Aorta (tissue), 5 donors: ENCODE results near the gene EFR3B. TPM values are rescaled to one million over a fixed set of nuclear protein-coding genes. Genes with fewer than 3 reads are reported as not detected.
"Not testable (repeated sequence)": the region's sequence is repeated elsewhere in the genome, so short reads cannot be mapped to it uniquely, and the experiment has no call there.

Source experiments
- ATAC-seq: fragments of 200-7000 bp; cut with Tn5 transposase; one replicate; pipeline ENCODE4 v1.9.1; 2022; ENCODE audit warnings: moderate library complexity; ENCODE audit not compliant: low FRiP score
- DNase-seq, 2 donors: peaks; one replicate each; pipeline ENCODE4 v3.0.0-alpha.2; 2020
- H3K27ac ChIP-seq, 2 donors: one replicate each; pipeline ENCODE4 v1.5.1; 2013; ENCODE audit warnings: low read length in 2 of 2, mild to moderate bottlenecking in 2 of 2, moderate library complexity in 2 of 2, control low read depth in 1 of 2, inconsistent platforms in 1 of 2, low read depth in 1 of 2
- H3K27me3 ChIP-seq, 2 donors: one replicate each; pipeline ENCODE4 v1.6.1; 2013; ENCODE audit warnings: control low read depth in 1 of 2, low read length in 1 of 2, mild to moderate bottlenecking in 1 of 2, moderate library complexity in 1 of 2; ENCODE audit not compliant: insufficient read depth in 2 of 2, control insufficient read depth in 1 of 2
- H3K36me3 ChIP-seq, 2 donors: one replicate each; pipeline ENCODE4 v1.6.1; 2013; ENCODE audit warnings: control low read depth in 1 of 2, low read length in 1 of 2, mild to moderate bottlenecking in 1 of 2; ENCODE audit not compliant: insufficient read depth in 2 of 2, control insufficient read depth in 1 of 2
- H3K4me1 ChIP-seq, 2 donors: one replicate each; pipeline ENCODE4 v1.6.1; 2013; ENCODE audit warnings: low read length in 2 of 2, control low read depth in 1 of 2, mild to moderate bottlenecking in 1 of 2, moderate library complexity in 1 of 2; ENCODE audit not compliant: insufficient read depth in 2 of 2, control insufficient read depth in 1 of 2
- H3K4me3 ChIP-seq, 2 donors: one replicate each; pipeline ENCODE4 v1.5.1; 2013; ENCODE audit warnings: low read length in 2 of 2, control low read depth in 1 of 2, mild to moderate bottlenecking in 1 of 2
- H3K9me3 ChIP-seq: one replicate; pipeline ENCODE4 v1.6.1; 2013; ENCODE audit warnings: mild to moderate bottlenecking, low read length; ENCODE audit not compliant: control insufficient read depth
- WGBS, 2 donors: extraction: QIAGEN DNeasy Blood & Tissue Kit; methylation state at CpG; one replicate each; pipeline ENCODE4 v1.1.7; 2013; 5-methylcytosine and 5-hydroxymethylcytosine counted together
- intact Hi-C, 2 donors: fragments of 100-400 bp; cut with DNase I; formaldehyde crosslinking; loops; one replicate each; pipeline versions ENCODE4 v1.14.2 to v1.15.0; 2022
- polyA plus RNA-seq, 2 donors: library from polyadenylated mRNA; stranded (reverse); fragments of 200-250 nt; gene quantifications; one replicate each; pipeline ENCODE4 v1.2.3, GENCODE V29; 2013
- total RNA-seq, 2 donors: library from RNA; stranded (reverse); fragmentation: NEBNext Ultra II Directional; extraction: Animal tissue kit (Norgen Biotek cat#: 25700); gene quantifications; one replicate each; pipeline ENCODE4 v1.2.1, GENCODE V29; 2021
- donor health status: healthy with polysubstance abuse.
- donor health status: Bipolar disorder and iron deficiency.
- donor health status: DM: no; HTN: no; CAD: no.
- donor health status: DM: no; HTN: no; CAD: no.
- donor health status: DM: yes; HTN: yes; CAD: no.

The EFR3B gene
- total and polyA plus RNA-seq, 4 donors: 0.36 to 1.3 (median 0.88) TPM

DNA sequence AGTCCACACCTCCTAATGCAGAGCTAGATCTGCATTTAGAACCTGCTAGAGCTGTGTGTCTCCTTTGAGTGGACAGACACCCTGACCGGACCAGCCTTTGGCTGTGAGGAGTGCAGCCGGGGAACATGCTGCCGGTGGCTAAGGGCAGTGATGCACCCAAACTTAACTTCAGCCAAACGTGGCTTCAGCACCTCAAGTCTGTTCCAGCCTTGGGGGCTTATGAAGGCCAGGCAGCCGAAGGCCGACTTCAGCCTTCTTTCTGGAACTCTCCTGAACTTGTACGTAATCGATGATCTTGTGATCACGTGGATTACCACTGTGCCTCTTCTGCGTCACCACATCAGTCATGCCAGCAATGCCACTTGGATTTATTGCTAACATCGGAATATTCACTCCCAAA is 77.4 kb downstream of the EFR3B start:
- H3K4me3 ChIP-seq: no peak overlapping the region
- DNase-seq (peak in 1 of 2 donors; percentile 22), ATAC-seq (no peak)
- H3K27me3 ChIP-seq: no peaks in the 10 kb centered on the region
- H3K4me1 ChIP-seq: no peaks in the 10 kb centered on the region
- WGBS, 2 donors: 86 to 88% methylated on average over 11 of the region's 11 CpGs
- no peak overlapping the region for H3K27ac ChIP-seq
- H3K36me3 ChIP-seq: no peaks in the 10 kb centered on the region
- H3K9me3 ChIP-seq: no peaks in the 10 kb centered on the region
- intact Hi-C loops: no loop called here

DNA sequence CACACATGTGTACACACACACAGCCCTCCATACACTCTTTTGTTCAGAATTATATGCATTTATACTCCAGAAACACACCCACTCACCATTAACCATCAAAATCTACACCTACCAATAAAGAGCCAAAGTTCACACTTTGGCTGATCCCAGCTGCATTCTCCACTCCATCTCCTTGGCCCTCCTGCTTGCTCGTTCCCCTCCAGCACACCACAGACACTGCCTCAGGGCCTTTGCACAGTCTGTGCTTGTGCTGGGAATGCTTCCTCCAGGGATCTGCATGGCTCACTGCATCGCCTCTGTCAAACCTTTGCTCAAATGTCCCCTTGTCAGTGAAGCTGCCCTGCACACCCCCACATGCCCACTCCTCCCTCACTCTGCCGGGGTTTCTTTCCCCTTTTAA is 80.5 kb downstream of the EFR3B start:
- Histone ChIP-seq H3K4me3 (no peak overlapping the region), H3K27me3 (no peaks in the 10 kb centered on the region), H3K36me3 (no peaks in the 10 kb centered on the region), H3K4me1 (no peaks in the 10 kb centered on the region), H3K9me3 (no peaks in the 10 kb centered on the region), H3K27ac (no peak overlapping the region)
- ATAC-seq: no peak
- DNase-seq: no peak
- intact Hi-C loops: no loop called here
- WGBS, 2 donors: 97 to 98% methylated on average over 3 of the region's 3 CpGs

DNA sequence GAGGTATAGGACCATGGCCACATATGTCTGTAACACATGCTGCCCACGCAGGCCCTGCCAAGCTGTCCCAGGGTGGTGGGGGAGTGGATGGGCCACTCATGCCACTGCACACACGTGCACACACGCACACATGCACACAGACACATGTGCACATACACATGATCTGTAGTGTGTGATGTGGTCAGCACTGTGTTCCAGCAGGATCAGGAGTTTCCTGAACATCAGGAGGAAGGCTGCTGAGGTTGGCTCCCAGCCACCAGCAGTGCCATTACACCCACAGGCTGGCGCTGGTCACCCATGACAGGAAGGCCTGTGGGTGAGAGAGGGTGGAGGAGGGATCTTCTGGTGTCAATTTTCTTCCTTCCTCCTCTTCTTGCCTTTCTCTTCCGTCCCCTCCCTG is 81.8 kb downstream of the EFR3B start:
- Histone ChIP-seq H3K9me3 (no peaks in the 10 kb centered on the region), H3K4me3 (no peak overlapping the region), H3K4me1 (no peaks in the 10 kb centered on the region), H3K36me3 (no peaks in the 10 kb centered on the region), H3K27ac (no peak overlapping the region), H3K27me3 (no peaks in the 10 kb centered on the region)
- no peak for ATAC-seq
- intact Hi-C loops: no loop called here
- 82 to 92% methylated on average over 5 of the region's 5 CpGs for WGBS, 2 donors
- DNase-seq: peak in 1 of 2 donors; percentile 67

DNA sequence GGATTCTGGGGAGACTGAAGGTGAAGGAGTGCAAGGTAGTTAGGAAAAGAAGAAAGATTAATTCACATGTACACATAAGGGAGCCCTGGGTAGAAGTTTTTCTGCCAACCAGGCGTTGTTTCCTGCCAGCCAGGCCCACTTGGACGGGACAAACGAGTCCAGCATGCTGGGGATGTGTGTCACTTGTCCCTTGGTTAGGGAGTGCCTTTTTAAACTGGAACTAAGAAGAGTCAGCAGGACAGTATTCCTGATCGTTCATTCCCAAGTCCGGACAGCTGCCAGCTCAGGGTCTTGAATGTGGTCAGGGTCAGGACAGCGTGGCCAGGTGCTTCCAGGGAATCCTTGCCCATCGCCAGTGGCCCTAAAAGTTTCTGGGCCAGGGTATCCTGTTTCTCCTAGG is 83.3 kb downstream of the EFR3B start:
- WGBS, 2 donors: 87 to 90% methylated on average over 7 of the region's 7 CpGs
- H3K4me3 ChIP-seq: no peak overlapping the region
- no peaks in the 10 kb centered on the region for H3K27me3 ChIP-seq
- H3K36me3 ChIP-seq: no peaks in the 10 kb centered on the region
- no peaks in the 10 kb centered on the region for H3K9me3 ChIP-seq
- ATAC-seq: no peak
- no peak for DNase-seq
- no peaks in the 10 kb centered on the region for H3K4me1 ChIP-seq
- intact Hi-C loops: no loop called here
- no peak overlapping the region for H3K27ac ChIP-seq

DNA sequence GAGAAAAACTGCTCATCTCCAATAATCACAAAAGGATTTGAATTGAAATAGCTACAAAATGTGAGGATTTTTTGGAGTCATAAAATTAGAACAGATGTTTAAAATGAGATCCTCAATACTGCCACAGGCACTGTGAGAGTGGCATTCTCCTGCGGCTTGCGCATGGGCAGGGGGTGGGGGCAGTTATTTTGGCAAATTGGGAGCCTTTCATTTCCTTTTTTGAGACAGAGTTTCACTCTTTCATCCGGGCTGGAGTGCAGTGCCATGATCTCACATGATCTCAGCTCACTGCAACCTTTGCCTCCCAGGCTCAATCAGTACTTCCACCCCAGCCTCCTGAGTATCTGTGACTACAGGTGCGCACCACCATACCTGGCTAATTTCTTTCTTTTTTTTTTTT is 84.1 kb downstream of the EFR3B start:
- 85 to 91% methylated on average over 4 of the region's 4 CpGs for WGBS, 2 donors
- Histone ChIP-seq H3K9me3 (no peaks in the 10 kb centered on the region), H3K27me3 (no peaks in the 10 kb centered on the region), H3K36me3 (no peaks in the 10 kb centered on the region), H3K4me1 (no peaks in the 10 kb centered on the region), H3K4me3 (no peak overlapping the region), H3K27ac (no peak overlapping the region)
- intact Hi-C loops: no loop called here
- ATAC-seq (no peak), DNase-seq (peak in 1 of 2 donors; percentile 66)

DNA sequence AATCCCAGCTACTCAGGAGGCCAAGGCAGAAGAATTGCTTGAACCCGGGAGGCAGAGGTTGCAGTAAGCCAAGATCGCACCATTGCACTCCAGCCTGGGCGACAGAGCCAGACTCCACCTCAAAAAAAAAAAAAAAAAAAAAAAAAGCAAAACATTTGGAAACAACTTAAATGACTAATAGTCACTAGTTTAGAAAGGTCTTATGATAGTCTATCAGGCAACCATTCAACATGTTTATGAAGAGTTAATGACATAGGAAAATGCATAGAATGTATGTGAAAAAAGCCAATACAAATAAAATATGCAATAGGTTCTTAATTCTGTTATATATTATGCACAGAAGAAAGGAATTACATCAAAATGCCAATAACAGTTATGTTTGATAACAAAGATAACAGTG is 85.2 kb downstream of the EFR3B start:
- ATAC-seq, H3K4me1 ChIP-seq, intact Hi-C loops, H3K27ac ChIP-seq, H3K4me3 ChIP-seq, H3K27me3 ChIP-seq, H3K36me3 ChIP-seq, H3K9me3 ChIP-seq, DNase-seq: not testable (repeated sequence)
- WGBS, 2 donors: 77 to 83% methylated on average over 3 of the region's 3 CpGs

DNA sequence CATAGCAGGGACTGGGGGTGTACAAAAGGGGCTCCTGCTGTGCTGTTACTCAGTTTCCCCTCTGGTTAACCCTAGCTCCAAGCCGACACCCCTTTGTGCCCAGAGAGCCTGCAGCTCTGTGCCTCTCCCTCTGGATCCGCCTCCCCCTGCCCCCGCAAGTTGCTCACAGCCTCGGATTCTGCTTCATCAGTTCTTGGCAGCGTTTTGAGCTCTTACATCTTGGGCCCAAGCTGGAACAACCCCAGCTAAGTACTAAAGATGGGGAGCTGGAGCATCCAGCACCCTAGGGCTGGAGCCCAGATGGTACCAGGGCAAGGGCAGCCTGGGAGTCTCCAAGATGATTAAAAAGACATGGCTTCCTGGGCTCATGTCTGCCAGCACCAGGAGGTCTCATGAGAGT is 85.8 kb downstream of the EFR3B start:
- H3K36me3 ChIP-seq: no peaks in the 10 kb centered on the region
- WGBS, 2 donors: 55 to 61% methylated on average over 5 of the region's 5 CpGs
- DNase-seq (no peak), ATAC-seq (no peak)
- H3K4me1 ChIP-seq: no peaks in the 10 kb centered on the region
- no peak overlapping the region for H3K27ac ChIP-seq
- intact Hi-C loops: loop anchor here in 1 of 2 donors (2.0 kb wide), 1 partner anchor 69 kb away; no protein-coding TSS in a partner anchor
- H3K4me3 ChIP-seq: no peak overlapping the region
- no peaks in the 10 kb centered on the region for H3K9me3 ChIP-seq
- no peaks in the 10 kb centered on the region for H3K27me3 ChIP-seq

DNA sequence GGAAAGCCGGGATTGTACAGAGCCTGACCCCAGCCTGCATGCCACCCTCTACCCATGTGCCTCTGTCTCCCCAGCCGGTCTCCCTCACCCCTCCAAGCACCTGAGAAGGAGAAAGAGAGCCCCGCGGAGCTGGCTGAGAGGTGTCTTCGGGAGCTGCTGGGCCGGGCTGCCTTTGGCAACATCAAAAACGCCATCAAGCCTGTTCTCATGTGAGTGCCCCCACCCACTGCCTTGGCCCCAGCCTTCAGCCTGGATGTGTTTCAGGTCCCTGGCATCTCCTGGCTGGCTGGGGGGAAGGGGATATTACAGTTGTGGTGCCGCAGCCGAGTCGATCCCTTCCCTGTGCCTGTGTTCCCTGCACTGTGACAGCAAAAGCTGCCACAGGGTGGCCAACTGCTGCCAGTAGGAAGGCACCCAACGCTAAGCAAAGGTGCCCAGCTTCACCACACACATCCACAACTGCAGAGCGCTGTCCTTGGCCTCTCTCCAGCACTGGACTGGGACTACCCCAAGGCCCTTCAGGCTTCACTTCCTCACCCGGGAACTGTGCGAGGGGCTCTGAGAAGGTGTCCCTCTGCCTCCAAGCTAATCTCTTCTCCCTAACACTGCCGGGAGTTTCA is 88.1 kb downstream of the EFR3B start:
- ATAC-seq (no peak), DNase-seq (no peak)
- Histone ChIP-seq H3K4me3 (no peak overlapping the region), H3K27me3 (no peaks in the 10 kb centered on the region), H3K4me1 (no peaks in the 10 kb centered on the region), H3K27ac (no peak overlapping the region), H3K36me3 (no peaks in the 10 kb centered on the region), H3K9me3 (no peaks in the 10 kb centered on the region)
- WGBS, 2 donors: 87% methylated on average over 15 of the region's 15 CpGs
- intact Hi-C loops: loop anchor here (1.0 to 5.0 kb wide), 3 partner anchors 67 to 155 kb away; partner anchors contain the start of gene EFR3B (in 1 of the 2)

DNA sequence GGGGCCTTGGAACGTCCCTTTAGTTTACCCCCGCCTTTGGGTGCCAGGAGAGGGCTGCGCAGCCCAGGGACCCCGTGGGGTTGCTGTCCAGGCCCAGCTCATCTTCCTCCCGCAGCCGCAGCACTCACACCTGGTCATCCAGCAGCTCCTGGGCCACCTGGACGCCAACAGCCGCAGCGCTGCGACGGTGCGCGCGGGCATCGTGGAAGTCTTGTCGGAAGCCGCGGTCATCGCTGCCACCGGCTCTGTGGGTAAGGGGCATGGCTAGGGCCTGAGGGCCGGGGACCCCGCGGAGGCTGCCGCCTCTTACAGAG is 89.3 kb downstream of the EFR3B start:
- H3K4me1 ChIP-seq: no peaks in the 10 kb centered on the region
- no peak overlapping the region for H3K27ac ChIP-seq
- no peak for DNase-seq
- no peaks in the 10 kb centered on the region for H3K27me3 ChIP-seq
- no peak overlapping the region for H3K4me3 ChIP-seq
- no peaks in the 10 kb centered on the region for H3K36me3 ChIP-seq
- no peak for ATAC-seq
- intact Hi-C loops: loop anchor here in 1 of 2 donors (5.0 kb wide), 1 partner anchor 89 kb away; the partner anchor contains the start of gene EFR3B
- no peaks in the 10 kb centered on the region for H3K9me3 ChIP-seq
- WGBS, 2 donors: 75 to 76% methylated on average over 24 of the region's 24 CpGs
